Smooth muscle cell (in vitro differentiated cells): ENCODE data around the gene CDT1. TPM values are rescaled to one million over a fixed set of nuclear protein-coding genes. Genes with fewer than 3 reads are reported as not detected.
A peak's percentile ranks its signal among the peaks of the same experiment; 100 is the strongest.

Experiments used
- DNase-seq: peaks from one replicate; lab custom pipeline; 2025; ENCODE audit not compliant: unreplicated experiment; lab: John Stamatoyannopoulos, UW
- H2AFZ ChIP-seq: fragments of 200-600 bp; sonication (generic); 2 replicates; pipeline ENCODE4 v1.6.0; 2016; ENCODE audit warnings: antibody characterized with exemption, low read depth, mild to moderate bottlenecking
- H3F3A ChIP-seq: fragments of 200-600 bp; sonication (generic); 2 replicates; pipeline ENCODE4 v1.6.0; 2017; ENCODE audit warnings: antibody characterized with exemption, low read depth
- H3K27ac ChIP-seq: fragments of 200-600 bp; sonication (generic); 2 replicates; pipeline ENCODE4 v1.5.1; 2016; ENCODE audit warnings: low read depth, mild to moderate bottlenecking
- H3K27me3 ChIP-seq: fragments of 200-600 bp; sonication (generic); 2 replicates; pipeline ENCODE4 v1.6.1; 2016; ENCODE audit warnings: low read depth, mild to moderate bottlenecking
- H3K36me3 ChIP-seq: fragments of 200-600 bp; sonication (generic); 2 replicates; pipeline ENCODE4 v1.5.1; 2016; ENCODE audit warnings: low read depth
- H3K4me1 ChIP-seq: fragments of 200-600 bp; sonication (generic); 2 replicates; pipeline ENCODE4 v1.5.1; 2016; ENCODE audit warnings: low read depth
- H3K4me2 ChIP-seq: fragments of 200-600 bp; sonication (generic); 2 replicates; pipeline ENCODE4 v1.6.0; 2016; ENCODE audit warnings: mild to moderate bottlenecking
- H3K4me3 ChIP-seq: fragments of 200-600 bp; sonication (generic); 2 replicates; pipeline ENCODE4 v1.5.1; 2016; ENCODE audit warnings: mild to moderate bottlenecking
- H3K79me2 ChIP-seq: fragments of 200-600 bp; sonication (generic); 2 replicates; pipeline ENCODE4 v1.6.0; 2016; ENCODE audit warnings: low read depth, mild to moderate bottlenecking
- H3K9ac ChIP-seq: fragments of 200-600 bp; sonication (generic); 2 replicates; pipeline ENCODE4 v1.6.0; 2016; ENCODE audit warnings: low read depth
- H3K9me3 ChIP-seq: fragments of 200-600 bp; sonication (generic); replicated peaks from 2 replicates; pipeline ENCODE4 v1.5.1; 2016; ENCODE audit warnings: low read depth
- H4K20me1 ChIP-seq: fragments of 200-600 bp; sonication (generic); 2 replicates; pipeline ENCODE4 v1.6.0; 2016; ENCODE audit warnings: low read depth
- WGBS: methylation state at CpG from one replicate; pipeline ENCODE4 v1.1.7; 2016; ENCODE audit warnings: low lambda C conversion rate; 5-methylcytosine and 5-hydroxymethylcytosine counted together
- polyA plus RNA-seq: library from polyadenylated mRNA; unstranded; fragments of >200 nt; fragmentation: Nextera tagmentation; extraction: Ambion mirVana; gene quantifications from 2 replicates; pipeline ENCODE4 v1.2.1, GENCODE V29; 2016
- total RNA-seq: library from RNA; depleted of rRNA; stranded (reverse); fragments of >200 nt; gene quantifications from 2 replicates; pipeline ENCODE4 v1.2.3, GENCODE V29; 2014
- TF ChIP-seq, protein P1 (sequence below): fragments of 200-600 bp; sonication (generic); IDR thresholded peaks from 2 replicates; pipeline ENCODE4 v1.5.1; 2017; ENCODE audit warnings: borderline replicate concordance, mild to moderate bottlenecking, antibody characterized with exemption; ENCODE audit not compliant: insufficient read depth, poor library complexity, severe bottlenecking

Gene CDT1
- total and polyA plus RNA-seq, 2 experiments from 2014 or later = 5.3 to 13.3 TPM

DNA sequence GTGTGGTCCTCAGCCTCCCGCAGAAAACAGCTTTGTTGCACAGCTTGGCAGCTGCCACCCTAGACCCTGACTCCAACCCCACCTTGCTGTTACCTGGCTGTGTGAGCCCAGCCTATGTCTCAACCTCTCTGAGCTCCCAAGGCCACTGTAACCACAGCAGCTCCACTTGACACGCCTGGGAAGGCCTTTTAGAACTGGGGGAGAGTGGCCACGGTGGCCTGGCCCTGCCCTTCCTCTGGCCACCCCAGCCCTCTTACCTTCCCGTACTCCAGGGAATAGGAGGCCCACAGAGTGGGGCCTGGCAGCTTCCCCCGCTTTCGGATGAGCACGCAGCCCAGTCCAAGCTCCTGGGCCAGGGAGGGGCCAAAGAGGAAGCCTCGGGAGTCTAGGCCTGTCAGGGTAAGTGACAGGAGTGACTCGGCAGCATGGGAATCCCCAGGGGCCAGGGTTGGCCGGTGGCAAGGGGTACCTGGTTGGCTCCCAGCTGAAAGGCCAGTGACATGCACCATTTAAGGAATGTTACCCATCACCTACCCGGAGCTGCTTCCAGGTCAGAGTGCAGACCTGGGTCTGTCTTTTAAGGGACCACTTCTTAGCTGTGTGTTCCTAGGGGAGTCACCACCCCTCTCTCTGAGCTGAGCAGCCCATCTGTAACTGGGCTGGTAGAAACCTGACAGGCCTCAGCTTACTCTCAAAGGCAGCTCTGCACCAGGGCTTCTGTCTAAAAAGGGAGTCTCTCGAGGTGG lies 6.8 kb downstream of the CDT1 start:
- TF ChIP-seq, protein P1, sequence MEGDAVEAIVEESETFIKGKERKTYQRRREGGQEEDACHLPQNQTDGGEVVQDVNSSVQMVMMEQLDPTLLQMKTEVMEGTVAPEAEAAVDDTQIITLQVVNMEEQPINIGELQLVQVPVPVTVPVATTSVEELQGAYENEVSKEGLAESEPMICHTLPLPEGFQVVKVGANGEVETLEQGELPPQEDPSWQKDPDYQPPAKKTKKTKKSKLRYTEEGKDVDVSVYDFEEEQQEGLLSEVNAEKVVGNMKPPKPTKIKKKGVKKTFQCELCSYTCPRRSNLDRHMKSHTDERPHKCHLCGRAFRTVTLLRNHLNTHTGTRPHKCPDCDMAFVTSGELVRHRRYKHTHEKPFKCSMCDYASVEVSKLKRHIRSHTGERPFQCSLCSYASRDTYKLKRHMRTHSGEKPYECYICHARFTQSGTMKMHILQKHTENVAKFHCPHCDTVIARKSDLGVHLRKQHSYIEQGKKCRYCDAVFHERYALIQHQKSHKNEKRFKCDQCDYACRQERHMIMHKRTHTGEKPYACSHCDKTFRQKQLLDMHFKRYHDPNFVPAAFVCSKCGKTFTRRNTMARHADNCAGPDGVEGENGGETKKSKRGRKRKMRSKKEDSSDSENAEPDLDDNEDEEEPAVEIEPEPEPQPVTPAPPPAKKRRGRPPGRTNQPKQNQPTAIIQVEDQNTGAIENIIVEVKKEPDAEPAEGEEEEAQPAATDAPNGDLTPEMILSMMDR = no peak
- no peaks in the 10 kb centered on the region for H3K9me3 ChIP-seq
- no peaks in the 10 kb centered on the region for H3K36me3 ChIP-seq
- no peaks in the 10 kb centered on the region for H3K79me2 ChIP-seq
- H3K27ac ChIP-seq = peak overlapping the region; percentile 70
- H3K4me2 ChIP-seq = peak overlapping the region; percentile 93
- WGBS = 66% methylated on average over 12 of the region's 12 CpGs
- H3F3A ChIP-seq = no peaks in the 10 kb centered on the region
- no peak for DNase-seq
- no peak overlapping the region for H3K9ac ChIP-seq
- peaks cover 9% of the 10 kb centered on the region for H4K20me1 ChIP-seq
- peak overlapping the region; percentile 65 for H3K4me3 ChIP-seq
- H3K27me3 ChIP-seq = no peaks in the 10 kb centered on the region
- peaks cover 10% of the 10 kb centered on the region for H3K4me1 ChIP-seq
- no peak overlapping the region for H2AFZ ChIP-seq

DNA sequence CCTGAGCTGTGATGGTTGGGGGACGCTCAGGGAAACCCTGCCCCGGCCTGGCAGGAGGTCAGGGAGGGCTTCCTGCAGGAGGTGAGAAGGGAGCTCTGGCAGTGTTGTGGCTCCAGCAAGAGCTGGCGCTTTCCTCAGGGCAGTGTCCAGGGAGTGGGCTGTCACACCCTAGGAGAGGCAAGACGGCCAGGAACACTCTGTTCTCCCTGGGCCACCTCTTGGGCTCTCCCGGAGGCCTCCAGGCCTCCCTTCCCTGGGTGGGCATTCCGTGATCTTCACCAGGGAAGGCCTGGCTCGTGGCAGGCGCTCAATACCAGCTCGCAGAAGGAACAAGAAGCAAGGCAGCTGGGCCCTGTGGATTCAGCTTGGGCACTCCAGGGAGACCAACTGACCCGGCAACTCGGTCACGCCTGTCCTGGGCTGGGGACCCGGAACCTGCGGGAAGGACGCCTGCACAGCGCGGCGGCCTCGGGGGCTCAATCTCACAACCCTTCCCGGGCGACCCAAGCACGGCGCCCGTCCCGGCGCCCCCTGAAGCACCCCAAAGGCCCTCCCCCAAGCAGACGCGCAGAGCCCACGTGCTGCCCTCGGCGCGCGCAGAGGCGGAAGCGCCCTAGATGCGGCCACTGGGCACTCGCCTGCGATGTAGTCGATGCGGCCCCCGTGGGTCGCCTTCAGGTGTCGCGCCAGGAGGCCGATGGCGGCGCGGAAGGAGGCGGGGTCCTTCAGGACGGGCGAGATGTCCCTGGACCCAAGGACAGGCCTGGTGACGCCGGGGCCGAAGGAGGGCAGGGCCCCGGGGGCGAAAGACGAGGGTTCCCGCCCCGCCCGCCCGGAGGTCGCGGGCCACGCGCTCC lies 7.6 kb downstream of the CDT1 start:
- WGBS = 5% methylated on average over 51 of the region's 65 CpGs
- Histone ChIP-seq H4K20me1 (peaks cover 9% of the 10 kb centered on the region), H2AFZ (no peak overlapping the region), H3K36me3 (no peaks in the 10 kb centered on the region), H3K9ac (peak overlapping the region; percentile 59), H3K9me3 (no peaks in the 10 kb centered on the region), H3F3A (no peaks in the 10 kb centered on the region), H3K4me1 (peaks cover 10% of the 10 kb centered on the region), H3K27me3 (no peaks in the 10 kb centered on the region), H3K4me3 (peak overlapping the region; percentile 65), H3K79me2 (no peaks in the 10 kb centered on the region), H3K4me2 (peak overlapping the region; percentile 93), H3K27ac (peak overlapping the region; percentile 70)
- TF ChIP-seq, protein P1 = no peak
- peak; percentile 67 for DNase-seq

DNA sequence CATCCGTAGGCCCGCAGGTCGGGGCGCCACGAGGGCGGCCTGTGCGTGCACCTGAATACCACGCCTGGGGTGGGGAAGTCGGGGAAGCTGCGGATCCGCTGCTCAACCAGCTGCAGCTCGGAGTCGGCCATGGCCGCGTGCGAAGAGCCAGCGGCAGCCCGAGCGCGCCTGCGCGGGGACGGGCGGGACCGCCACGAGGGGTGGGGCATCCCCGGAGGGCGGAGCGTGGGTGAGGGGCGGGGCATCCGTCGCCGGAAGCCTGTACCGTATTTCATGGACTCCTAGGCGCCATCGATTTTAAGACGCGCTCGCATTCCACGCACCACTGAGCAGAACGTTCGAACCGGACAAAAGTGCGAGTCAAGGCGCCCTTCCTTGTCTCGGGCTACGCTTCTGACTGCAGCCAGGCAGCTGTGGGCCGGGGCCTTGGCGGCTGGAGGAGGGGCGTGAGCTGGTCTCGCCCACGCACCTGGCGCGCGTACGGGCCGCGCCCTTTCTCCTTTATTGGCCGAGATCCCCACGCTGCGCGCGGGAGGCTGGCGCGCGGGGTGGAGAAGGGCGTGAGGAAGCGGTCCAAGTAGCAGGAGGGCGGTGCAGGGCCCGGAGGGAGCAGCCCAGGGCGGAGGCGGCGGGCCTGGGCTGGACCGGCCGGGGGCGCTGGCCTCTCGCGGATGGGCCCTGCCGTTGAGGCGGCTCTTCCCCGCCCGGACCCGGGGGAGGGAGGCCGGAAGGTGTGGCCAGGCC lies 8.4 kb downstream of the CDT1 start, which contains the start of gene APRT:
Gene APRT, minus strand, starts transcription at position 160 of the 744 bp plus-strand sequence. Its CDS starts 29 bp downstream, at position 131.
- no peaks in the 10 kb centered on the region for H3K36me3 ChIP-seq
- H3K27me3 ChIP-seq = no peaks in the 10 kb centered on the region
- H4K20me1 ChIP-seq = peaks cover 9% of the 10 kb centered on the region
- H3K27ac ChIP-seq = peak within 1 kb of the TSS; percentile 70
- 2% methylated on average over 56 of the region's 84 CpGs for WGBS
- H3K9me3 ChIP-seq = no peaks in the 10 kb centered on the region
- peak within 1 kb of the TSS; percentile 78 for H2AFZ ChIP-seq
- peak within 1 kb of the TSS; percentile 65 for H3K4me3 ChIP-seq
- no peaks in the 10 kb centered on the region for H3K79me2 ChIP-seq
- TF ChIP-seq, protein P1 = peak; percentile 12
- H3K9ac ChIP-seq = peak within 1 kb of the TSS; percentile 59
- peaks cover 10% of the 10 kb centered on the region for H3K4me1 ChIP-seq
- peak within 1 kb of the TSS; percentile 93 for H3K4me2 ChIP-seq
- peak; percentile 93 for DNase-seq
- H3F3A ChIP-seq = no peaks in the 10 kb centered on the region
